Left lung (tissue), 10 donors: ENCODE measurements around the gene CCDC142. TPM values are rescaled to one million over a fixed set of nuclear protein-coding genes. Genes with fewer than 3 reads are reported as not detected.
A peak's percentile ranks its signal among the peaks of the same experiment; 100 is the strongest.

Source experiments
- ATAC-seq: fragments of 200-7000 bp; cut with Tn5 transposase; one replicate; pipeline ENCODE4 v1.9.1; 2020; ENCODE audit warnings: moderate library complexity
- DNase-seq, 4 donors: peaks; one replicate each; pipeline ENCODE4 v3.0.0-alpha.2; 2013 to 2020
- H3K27ac ChIP-seq, 2 donors: fragments of 200-600 bp; sonication (generic) in 1 of 2; one replicate each; pipeline versions ENCODE4 v1.5.0 to v1.8.0; 2020 to 2021
- H3K27me3 ChIP-seq, 2 donors: fragments of 200-600 bp; sonication (generic) in 1 of 2; one replicate each; pipeline versions ENCODE4 v1.5.0 to v1.8.0; 2020 to 2021
- H3K36me3 ChIP-seq, 2 donors: fragments of 200-600 bp; sonication (generic) in 1 of 2; one replicate each; pipeline versions ENCODE4 v1.5.0 to v1.8.0; 2020 to 2021
- H3K4me1 ChIP-seq, 2 donors: fragments of 200-600 bp; one replicate each; pipeline ENCODE4 v1.8.0; 2021
- H3K4me3 ChIP-seq, 2 donors: fragments of 200-600 bp; sonication (generic) in 1 of 2; one replicate each; pipeline versions ENCODE4 v1.5.0 to v1.8.0; 2020 to 2021; ENCODE audit warnings: mild to moderate bottlenecking in 1 of 2
- H3K9me3 ChIP-seq, 2 donors: fragments of 200-600 bp; sonication (generic) in 1 of 2; one replicate each; pipeline versions ENCODE4 v1.5.0 to v1.8.0; 2020 to 2021
- intact Hi-C, 2 donors: fragments of 100-400 bp; cut with DNase I; formaldehyde crosslinking; loops; one replicate each; pipeline versions ENCODE4 v1.11.2 to v1.14.2; 2022
- polyA plus RNA-seq, 6 donors: library from polyadenylated mRNA; unstranded; fragments of 120-200 nt; gene quantifications; one replicate each; pipeline ENCODE4 v1.2.1, GENCODE V29; 2013; ENCODE audit not compliant: insufficient read length in 6 of 6
- total RNA-seq, 2 donors: library from RNA; stranded (reverse); fragmentation: NEBNext Ultra II Directional; extraction: Animal tissue kit (Norgen Biotek cat#: 25700); gene quantifications; one replicate each; pipeline ENCODE4 v1.2.1, GENCODE V29; 2021
- TF ChIP-seq, protein P1 (sequence below), 2 donors: fragments of 200-600 bp; sonication (generic) in 1 of 2; IDR thresholded peaks; one replicate each; pipeline versions ENCODE4 v1.5.0 to v1.8.0; 2021; ENCODE audit warnings: antibody characterized with exemption in 2 of 2
- donor health status: DM: no; HTN: yes; CAD: no.
- donor health status: DM: no; HTN: no; CAD: no.

CCDC142 gene
- total and polyA plus RNA-seq, 8 donors = 12.1 to 18.6 (median 17.3) TPM

DNA sequence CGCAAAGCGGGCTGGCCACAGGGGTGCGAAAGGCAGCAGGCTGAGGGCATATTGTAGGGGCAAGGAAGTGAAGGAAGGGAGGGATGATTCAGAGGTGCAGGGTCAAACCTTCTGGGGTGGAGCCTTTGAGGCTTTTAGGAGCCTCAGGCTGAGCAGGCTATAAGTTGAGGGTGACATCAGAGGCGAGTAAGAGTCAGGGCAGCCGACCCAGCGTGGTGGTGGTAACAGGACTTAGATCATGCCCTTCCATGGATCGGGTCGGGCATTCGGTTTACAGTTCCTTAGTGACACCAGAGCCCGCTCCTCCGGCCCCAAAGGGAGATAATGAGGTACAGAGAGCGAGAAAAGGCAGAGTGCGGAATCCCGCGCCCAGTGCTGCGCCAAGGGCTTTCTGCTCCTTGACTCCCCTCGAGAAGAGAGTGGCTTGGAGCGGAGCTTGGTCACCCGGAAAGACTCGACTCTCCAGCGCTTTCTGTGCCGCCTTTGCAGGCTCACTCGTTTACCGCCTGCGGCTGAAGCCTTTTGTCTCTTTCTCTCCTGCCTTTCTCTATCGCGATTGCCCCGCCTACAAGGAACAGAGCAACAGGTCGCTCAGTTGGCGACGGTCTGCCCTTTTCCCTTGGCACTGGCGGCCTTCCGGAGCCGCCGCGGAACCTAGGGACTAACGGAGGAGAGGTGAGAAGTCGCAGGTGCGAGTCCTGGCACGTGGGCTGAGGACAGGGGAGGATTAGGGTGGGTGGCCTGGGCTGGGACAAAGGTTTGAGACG lies 15.9 kb upstream of the CCDC142 start:
- no peaks in the 10 kb centered on the region for H3K9me3 ChIP-seq
- peaks cover 0 to 10% of the 10 kb centered on the region in 2 donors for H3K36me3 ChIP-seq
- H3K27me3 ChIP-seq = peaks cover 30 to 72% of the 10 kb centered on the region in 2 donors
- ATAC-seq (peak; percentile 19), DNase-seq (peak in 1 of 4 donors; percentile 20)
- peaks cover 24 to 48% of the 10 kb centered on the region in 2 donors for H3K4me1 ChIP-seq
- no peak overlapping the region for H3K27ac ChIP-seq
- H3K4me3 ChIP-seq = peak overlapping the region; percentile 33 to 53
- intact Hi-C loops = no loop called here
- TF ChIP-seq, protein P1, sequence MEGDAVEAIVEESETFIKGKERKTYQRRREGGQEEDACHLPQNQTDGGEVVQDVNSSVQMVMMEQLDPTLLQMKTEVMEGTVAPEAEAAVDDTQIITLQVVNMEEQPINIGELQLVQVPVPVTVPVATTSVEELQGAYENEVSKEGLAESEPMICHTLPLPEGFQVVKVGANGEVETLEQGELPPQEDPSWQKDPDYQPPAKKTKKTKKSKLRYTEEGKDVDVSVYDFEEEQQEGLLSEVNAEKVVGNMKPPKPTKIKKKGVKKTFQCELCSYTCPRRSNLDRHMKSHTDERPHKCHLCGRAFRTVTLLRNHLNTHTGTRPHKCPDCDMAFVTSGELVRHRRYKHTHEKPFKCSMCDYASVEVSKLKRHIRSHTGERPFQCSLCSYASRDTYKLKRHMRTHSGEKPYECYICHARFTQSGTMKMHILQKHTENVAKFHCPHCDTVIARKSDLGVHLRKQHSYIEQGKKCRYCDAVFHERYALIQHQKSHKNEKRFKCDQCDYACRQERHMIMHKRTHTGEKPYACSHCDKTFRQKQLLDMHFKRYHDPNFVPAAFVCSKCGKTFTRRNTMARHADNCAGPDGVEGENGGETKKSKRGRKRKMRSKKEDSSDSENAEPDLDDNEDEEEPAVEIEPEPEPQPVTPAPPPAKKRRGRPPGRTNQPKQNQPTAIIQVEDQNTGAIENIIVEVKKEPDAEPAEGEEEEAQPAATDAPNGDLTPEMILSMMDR (IDR thresholded peaks at IDR 0.05) = no peak

DNA sequence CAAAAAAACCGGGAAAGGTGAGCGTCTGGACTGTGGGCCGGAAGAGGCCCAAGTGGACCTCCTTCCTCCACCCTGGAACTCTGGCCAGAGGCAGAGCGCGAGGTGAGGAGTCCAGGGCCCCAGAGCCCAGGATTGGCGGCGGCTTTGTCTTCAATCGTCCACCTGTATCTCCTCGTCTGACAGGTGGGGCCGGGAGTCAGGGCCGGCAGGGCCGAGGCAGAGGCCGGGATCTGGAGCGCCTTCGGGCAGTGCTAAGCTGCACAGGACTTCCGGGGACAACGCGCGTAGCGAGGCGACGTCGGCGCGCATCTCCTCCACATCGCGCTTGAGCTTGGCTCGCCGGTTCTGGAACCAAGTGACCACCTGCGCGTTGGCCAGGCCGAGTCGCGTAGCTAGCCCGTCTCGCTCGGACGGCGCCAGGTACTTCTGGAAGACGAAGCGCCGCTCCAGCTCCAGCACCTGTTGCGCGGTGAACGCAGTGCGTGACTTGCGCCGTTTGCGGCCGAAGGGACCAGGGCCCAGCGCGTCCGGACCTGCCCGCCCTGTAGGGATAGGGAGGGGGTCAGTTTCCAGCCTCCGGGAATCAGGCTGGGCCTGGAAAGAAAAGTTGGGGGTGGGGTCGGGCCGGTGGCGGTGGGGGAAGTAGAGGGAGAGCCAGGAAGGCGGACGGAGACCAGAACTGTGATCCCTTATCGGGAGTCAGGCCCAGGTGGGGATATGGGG lies 15.1 kb upstream of the CCDC142 start:
- peak overlapping the region; percentile 33 to 53 for H3K4me3 ChIP-seq
- DNase-seq (peak in 2 of 4 donors; percentile 19 to 88), ATAC-seq (peak; percentile 65)
- intact Hi-C loops = no loop called here
- peaks cover 30 to 64% of the 10 kb centered on the region in 2 donors for H3K27me3 ChIP-seq
- TF ChIP-seq, protein P1 (IDR thresholded peaks at IDR 0.05) = no peak
- H3K27ac ChIP-seq = peak overlapping the region in 1 of 2 donors; percentile 33
- H3K36me3 ChIP-seq = peaks cover 0 to 17% of the 10 kb centered on the region in 2 donors
- no peaks in the 10 kb centered on the region for H3K9me3 ChIP-seq
- peaks cover 21 to 41% of the 10 kb centered on the region in 2 donors for H3K4me1 ChIP-seq

DNA sequence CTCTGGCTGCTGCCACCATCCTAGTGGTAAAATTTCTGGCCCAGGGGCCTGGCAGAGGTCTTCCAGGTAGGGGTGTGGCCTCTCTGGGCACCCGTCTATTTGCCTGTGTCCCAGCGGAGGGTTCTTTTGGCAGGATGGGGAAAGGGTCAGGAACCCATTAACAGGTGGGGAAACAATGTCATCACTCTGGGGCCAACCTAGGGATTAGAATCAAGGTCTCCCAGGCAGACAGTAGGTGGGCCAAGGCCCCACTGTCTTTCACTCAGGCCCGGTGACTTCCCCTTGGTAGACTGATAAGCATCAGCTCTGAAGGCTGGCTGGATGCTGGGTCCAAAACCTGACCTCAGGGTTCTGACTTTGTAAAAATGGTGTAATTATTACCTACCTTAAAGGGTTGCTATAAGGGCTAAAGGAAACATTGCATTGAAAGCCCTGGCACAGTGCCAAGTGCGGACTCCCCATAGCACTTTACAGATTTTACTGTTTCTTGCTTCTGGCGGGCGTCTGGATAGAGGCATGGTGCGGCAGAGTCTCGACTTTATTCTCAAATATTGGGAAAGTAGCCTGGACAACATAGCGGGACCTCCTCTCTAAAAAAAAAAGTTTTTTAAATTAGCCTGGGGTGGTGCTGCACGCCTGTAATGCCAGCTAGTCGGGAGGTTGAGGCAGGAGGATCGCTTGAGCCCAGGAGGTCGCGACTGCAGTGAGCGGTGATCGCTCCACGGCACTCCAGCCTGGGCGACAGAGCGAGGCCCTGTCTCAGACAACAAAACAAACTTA lies 14.4 kb upstream of the CCDC142 start:
- Histone ChIP-seq H3K27me3 (peaks cover 30 to 57% of the 10 kb centered on the region in 2 donors), H3K4me3 (peak overlapping the region; percentile 33 to 53), H3K4me1 (peaks cover 21 to 34% of the 10 kb centered on the region in 2 donors), H3K9me3 (no peaks in the 10 kb centered on the region), H3K36me3 (peaks cover 0 to 25% of the 10 kb centered on the region in 2 donors), H3K27ac (no peak overlapping the region)
- DNase-seq = peak in 1 of 4 donors; percentile 21
- no peak for ATAC-seq
- TF ChIP-seq, protein P1 (IDR thresholded peaks at IDR 0.05) = no peak
- intact Hi-C loops = no loop called here

DNA sequence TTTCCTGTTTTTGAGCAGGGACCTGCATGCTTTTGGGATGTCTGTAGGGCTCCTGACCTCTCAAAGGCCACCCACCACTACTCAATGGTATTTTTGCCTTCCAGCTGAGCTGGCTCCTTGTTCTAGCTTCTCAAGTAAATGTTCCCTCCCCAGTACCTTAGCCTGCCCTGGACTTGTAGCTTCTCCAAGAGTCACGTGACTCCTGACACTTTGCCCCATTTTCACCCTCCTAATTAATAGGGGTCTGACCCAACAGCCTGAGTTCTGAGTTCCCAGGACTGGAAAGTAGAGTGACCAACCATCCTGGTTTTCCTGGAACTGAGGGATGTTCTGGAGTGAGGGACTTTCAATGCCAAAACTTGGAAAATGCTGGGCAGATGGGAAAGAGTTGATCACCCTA lies 12.6 kb upstream of the CCDC142 start:
- Histone ChIP-seq H3K4me1 (peaks cover 21 to 26% of the 10 kb centered on the region in 2 donors), H3K27ac (no peak overlapping the region), H3K27me3 (peaks cover 30 to 39% of the 10 kb centered on the region in 2 donors), H3K4me3 (no peak overlapping the region), H3K9me3 (no peaks in the 10 kb centered on the region), H3K36me3 (peaks cover 0 to 42% of the 10 kb centered on the region in 2 donors)
- intact Hi-C loops = no loop called here
- DNase-seq = no peak
- ATAC-seq = no peak
- TF ChIP-seq, protein P1 (IDR thresholded peaks at IDR 0.05) = no peak
